Measurements from ENCODE around the gene TGFBR3. TPM values are rescaled to one million over a fixed set of nuclear protein-coding genes. Genes with fewer than 3 reads are reported as not detected.

The TGFBR3 gene
- total and polyA plus RNA-seq, 3 experiments from 2014 or later, result 28.8 to 78.5 (median 29.9) TPM

GRCh38 chr1:91916046-91916445, 30.1 kb upstream of the TGFBR3 start:
- ChIA-PET CTCF (interaction anchor here (1.2 kb wide), 1 partner anchor 30 kb away, joined by 3 read pairs; no protein-coding TSS in a partner anchor), POLR2A (interaction anchor here (0.8 kb wide), 1 partner anchor 31 kb away, joined by 3 read pairs; no protein-coding TSS in a partner anchor)
- Mint-ChIP-seq H3K4me1 (no peaks in the 10 kb centered on the region), H3K27me3 (no peaks in the 10 kb centered on the region), H3K9me3 (no peaks in the 10 kb centered on the region), H3K36me3 (no peaks in the 10 kb centered on the region), H3K27ac (no peak overlapping the region), H3K4me3 (no peak overlapping the region)
- H3K27me3 ChIP-seq (ENCODE audit: insufficient read depth, low read length, poor library complexity, severe bottlenecking), result no peaks in the 10 kb centered on the region
- no peaks in the 10 kb centered on the region for H3K9me3 ChIP-seq (ENCODE audit: low read length)
- no peaks in the 10 kb centered on the region for H3K4me1 ChIP-seq (ENCODE audit: insufficient read depth, low read length)
- DNase-seq, result no peak
- no peak overlapping the region for H3K4me3 ChIP-seq (ENCODE audit: low read length)
- no peaks in the 10 kb centered on the region for H3K36me3 ChIP-seq (ENCODE audit: insufficient read depth, low read length)
- no peak overlapping the region for H3K27ac ChIP-seq (ENCODE audit: low read depth, low read length)

GRCh38 chr1:91913018-91913417, 27.1 kb upstream of the TGFBR3 start:
- no peak overlapping the region for H3K27ac ChIP-seq (ENCODE audit: low read depth, low read length)
- CTCF ChIA-PET, result no interaction called here
- POLR2A ChIA-PET, result no interaction called here

DNA sequence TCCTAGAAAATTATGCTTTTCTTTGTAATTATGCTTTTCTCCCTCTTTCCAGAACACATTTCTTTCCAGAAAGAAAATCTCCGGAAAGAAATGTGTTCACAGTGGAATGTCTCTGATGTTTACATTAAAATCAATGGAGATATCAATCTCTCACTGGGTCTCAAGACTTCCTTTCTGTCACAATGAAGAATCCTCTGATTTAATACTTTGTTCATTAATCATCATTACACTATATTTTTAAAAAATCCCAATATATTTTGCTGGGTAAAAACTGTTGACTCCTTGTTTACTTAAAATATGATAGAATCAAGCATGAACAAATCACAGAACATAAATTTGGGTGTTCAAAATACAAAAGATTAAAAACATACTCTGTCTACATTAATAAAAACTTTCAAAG, 26.3 kb upstream of the TGFBR3 start:
- Histone ChIP-seq H3K9me3 (ENCODE audit: low read length) (no peaks in the 10 kb centered on the region), H3K4me3 (ENCODE audit: low read length) (no peak overlapping the region), H3K27me3 (ENCODE audit: insufficient read depth, low read length, poor library complexity, severe bottlenecking) (no peaks in the 10 kb centered on the region), H3K4me1 (ENCODE audit: insufficient read depth, low read length) (no peaks in the 10 kb centered on the region), H3K27ac (ENCODE audit: low read depth, low read length) (no peak overlapping the region), H3K36me3 (ENCODE audit: insufficient read depth, low read length) (no peaks in the 10 kb centered on the region)
- ChIA-PET CTCF (no interaction called here), POLR2A (no interaction called here)
- Mint-ChIP-seq H3K27ac (no peak overlapping the region), H3K4me1 (no peaks in the 10 kb centered on the region), H3K9me3 (no peaks in the 10 kb centered on the region), H3K36me3 (no peaks in the 10 kb centered on the region), H3K4me3 (no peak overlapping the region), H3K27me3 (peaks cover 4% of the 10 kb centered on the region in 2 donors)
- no peak for DNase-seq

More at GRCh38 chr1:91913018-91913417, 27.1 kb upstream of the TGFBR3 start:
- no peaks in the 10 kb centered on the region for H3K36me3 Mint-ChIP-seq
- no peaks in the 10 kb centered on the region for H3K9me3 Mint-ChIP-seq
- H3K27ac Mint-ChIP-seq, result no peak overlapping the region
- peaks cover 4% of the 10 kb centered on the region in 2 donors for H3K27me3 Mint-ChIP-seq
- no peaks in the 10 kb centered on the region for H3K4me1 ChIP-seq (ENCODE audit: insufficient read depth, low read length)
- H3K9me3 ChIP-seq (ENCODE audit: low read length), result no peaks in the 10 kb centered on the region
- no peaks in the 10 kb centered on the region for H3K4me1 Mint-ChIP-seq
- no peaks in the 10 kb centered on the region for H3K27me3 ChIP-seq (ENCODE audit: insufficient read depth, low read length, poor library complexity, severe bottlenecking)
- no peak for DNase-seq
- no peaks in the 10 kb centered on the region for H3K36me3 ChIP-seq (ENCODE audit: insufficient read depth, low read length)
- no peak overlapping the region for H3K4me3 ChIP-seq (ENCODE audit: low read length)
- H3K4me3 Mint-ChIP-seq, result no peak overlapping the region

GRCh38 chr1:91901231-91901630, 15.3 kb upstream of the TGFBR3 start:
- CTCF ChIA-PET, result interaction anchor here (1.2 kb wide), 1 partner anchor 12 kb away, joined by 3 read pairs; no protein-coding TSS in a partner anchor
- no peak overlapping the region for H3K4me3 Mint-ChIP-seq
- H3K27ac Mint-ChIP-seq, result no peak overlapping the region

GRCh38 chr1:91900562-91900961, 14.6 kb upstream of the TGFBR3 start:
- Mint-ChIP-seq H3K27me3 (no peaks in the 10 kb centered on the region), H3K27ac (no peak overlapping the region), H3K9me3 (no peaks in the 10 kb centered on the region), H3K4me3 (no peak overlapping the region), H3K36me3 (no peaks in the 10 kb centered on the region), H3K4me1 (peaks cover 9 to 14% (median 11%) of the 10 kb centered on the region in 3 donors)
- Histone ChIP-seq H3K4me3 (ENCODE audit: low read length) (no peak overlapping the region), H3K9me3 (ENCODE audit: low read length) (no peaks in the 10 kb centered on the region), H3K27ac (ENCODE audit: low read depth, low read length) (no peak overlapping the region), H3K4me1 (ENCODE audit: insufficient read depth, low read length) (peaks cover 4% of the 10 kb centered on the region), H3K27me3 (ENCODE audit: insufficient read depth, low read length, poor library complexity, severe bottlenecking) (no peaks in the 10 kb centered on the region), H3K36me3 (ENCODE audit: insufficient read depth, low read length) (no peaks in the 10 kb centered on the region)
- no peak for DNase-seq
- CTCF ChIA-PET, result interaction anchor here (1.2 kb wide), 1 partner anchor 11 kb away, joined by 3 read pairs; no protein-coding TSS in a partner anchor
- POLR2A ChIA-PET, result interaction anchor here (1.0 kb wide), 1 partner anchor 9 kb away, joined by 4 read pairs; no protein-coding TSS in a partner anchor

More at GRCh38 chr1:91901231-91901630, 15.3 kb upstream of the TGFBR3 start:
- Histone ChIP-seq H3K36me3 (ENCODE audit: insufficient read depth, low read length) (no peaks in the 10 kb centered on the region), H3K4me3 (ENCODE audit: low read length) (no peak overlapping the region), H3K27me3 (ENCODE audit: insufficient read depth, low read length, poor library complexity, severe bottlenecking) (no peaks in the 10 kb centered on the region), H3K9me3 (ENCODE audit: low read length) (no peaks in the 10 kb centered on the region), H3K4me1 (ENCODE audit: insufficient read depth, low read length) (peaks cover under 1% of the 10 kb centered on the region), H3K27ac (ENCODE audit: low read depth, low read length) (no peak overlapping the region)
- POLR2A ChIA-PET, result no interaction called here
- Mint-ChIP-seq H3K27me3 (no peaks in the 10 kb centered on the region), H3K4me1 (peaks cover 2 to 8% (median 4%) of the 10 kb centered on the region in 3 donors), H3K9me3 (no peaks in the 10 kb centered on the region), H3K36me3 (no peaks in the 10 kb centered on the region)
- DNase-seq, result no peak

DNA sequence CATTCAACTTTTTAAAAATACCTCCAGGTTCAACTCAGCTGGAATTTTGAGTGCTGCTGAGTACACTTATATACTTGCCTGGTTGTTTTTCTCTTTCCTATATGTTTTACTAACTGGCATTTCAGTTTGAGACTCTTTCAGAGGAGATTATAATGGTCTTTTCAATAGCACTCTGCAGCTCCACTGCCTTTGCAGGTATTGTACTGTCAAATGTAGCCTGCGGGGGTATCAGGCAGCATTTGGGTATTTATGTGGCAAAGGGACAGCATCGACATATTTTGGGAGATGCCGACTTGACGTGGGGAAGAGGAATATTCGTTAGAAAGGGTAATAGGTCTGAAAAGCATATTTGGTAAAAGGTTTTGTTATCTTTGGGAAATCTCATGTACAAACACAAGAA, 11.1 kb upstream of the TGFBR3 start:
- Mint-ChIP-seq H3K36me3 (no peaks in the 10 kb centered on the region), H3K27me3 (peaks cover 0 to 4% of the 10 kb centered on the region in 2 donors), H3K4me1 (peaks cover 19 to 22% (median 19%) of the 10 kb centered on the region in 3 donors), H3K4me3 (no peak overlapping the region), H3K9me3 (no peaks in the 10 kb centered on the region), H3K27ac (no peak overlapping the region)
- POLR2A ChIA-PET, result no interaction called here
- no peak overlapping the region for H3K27ac ChIP-seq (ENCODE audit: low read depth, low read length)
- no peaks in the 10 kb centered on the region for H3K36me3 ChIP-seq (ENCODE audit: insufficient read depth, low read length)
- no peaks in the 10 kb centered on the region for H3K9me3 ChIP-seq (ENCODE audit: low read length)
- peaks cover 10% of the 10 kb centered on the region for H3K4me1 ChIP-seq (ENCODE audit: insufficient read depth, low read length)
- DNase-seq, result no peak
- H3K27me3 ChIP-seq (ENCODE audit: insufficient read depth, low read length, poor library complexity, severe bottlenecking), result no peaks in the 10 kb centered on the region
- H3K4me3 ChIP-seq (ENCODE audit: low read length), result no peak overlapping the region
- CTCF ChIA-PET, result no interaction called here

DNA sequence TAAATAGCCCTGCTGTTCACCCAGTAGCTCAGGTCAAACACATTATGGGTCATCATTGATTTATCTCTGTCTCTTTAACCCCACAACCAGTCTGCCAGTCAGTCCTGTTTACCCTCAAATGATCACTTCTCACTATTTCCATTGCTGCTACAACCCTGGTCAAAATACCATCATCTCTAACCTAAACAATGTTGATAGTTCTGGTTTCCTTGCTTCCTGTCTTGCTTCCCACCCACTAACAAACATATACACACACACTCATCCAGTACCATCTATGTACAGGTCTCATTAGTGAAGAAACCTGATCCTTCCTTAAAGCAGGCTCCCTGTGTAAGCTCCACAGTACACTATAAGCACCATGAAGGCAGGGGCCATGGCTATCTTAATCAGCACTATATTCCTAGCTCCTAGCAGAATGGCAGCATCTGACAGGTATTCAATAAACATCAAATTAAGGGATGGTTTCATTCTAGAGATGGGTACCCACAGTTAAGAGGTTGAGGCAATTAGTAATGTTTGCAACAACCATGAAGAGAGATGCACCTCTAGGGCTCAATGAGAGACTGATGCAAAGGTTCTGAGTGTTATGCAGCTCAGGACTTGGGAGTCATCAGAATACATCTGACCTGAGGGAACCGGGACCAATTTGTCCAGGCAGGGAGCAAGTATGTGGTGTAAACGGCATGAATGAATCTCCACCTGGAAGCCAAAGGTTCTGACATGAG, 10.0 kb upstream of the TGFBR3 start:
- Histone ChIP-seq H3K4me3 (ENCODE audit: low read length) (no peak overlapping the region), H3K9me3 (ENCODE audit: low read length) (no peaks in the 10 kb centered on the region), H3K4me1 (ENCODE audit: insufficient read depth, low read length) (peaks cover 18% of the 10 kb centered on the region), H3K27ac (ENCODE audit: low read depth, low read length) (no peak overlapping the region), H3K27me3 (ENCODE audit: insufficient read depth, low read length, poor library complexity, severe bottlenecking) (no peaks in the 10 kb centered on the region), H3K36me3 (ENCODE audit: insufficient read depth, low read length) (no peaks in the 10 kb centered on the region)
- no peak for DNase-seq
- Mint-ChIP-seq H3K9me3 (no peaks in the 10 kb centered on the region), H3K4me1 (peaks cover 27 to 29% (median 27%) of the 10 kb centered on the region in 3 donors), H3K27ac (peak overlapping the region in 3 of 8 donors; percentile 0 to 26 (median 5)), H3K27me3 (peaks cover 0 to 4% of the 10 kb centered on the region in 2 donors), H3K36me3 (no peaks in the 10 kb centered on the region), H3K4me3 (no peak overlapping the region)
- ChIA-PET CTCF (interaction anchor here (1.3 kb wide), 1 partner anchor 10 kb away, joined by 3 read pairs; the partner anchor contains the start of gene TGFBR3), POLR2A (no interaction called here)

DNA sequence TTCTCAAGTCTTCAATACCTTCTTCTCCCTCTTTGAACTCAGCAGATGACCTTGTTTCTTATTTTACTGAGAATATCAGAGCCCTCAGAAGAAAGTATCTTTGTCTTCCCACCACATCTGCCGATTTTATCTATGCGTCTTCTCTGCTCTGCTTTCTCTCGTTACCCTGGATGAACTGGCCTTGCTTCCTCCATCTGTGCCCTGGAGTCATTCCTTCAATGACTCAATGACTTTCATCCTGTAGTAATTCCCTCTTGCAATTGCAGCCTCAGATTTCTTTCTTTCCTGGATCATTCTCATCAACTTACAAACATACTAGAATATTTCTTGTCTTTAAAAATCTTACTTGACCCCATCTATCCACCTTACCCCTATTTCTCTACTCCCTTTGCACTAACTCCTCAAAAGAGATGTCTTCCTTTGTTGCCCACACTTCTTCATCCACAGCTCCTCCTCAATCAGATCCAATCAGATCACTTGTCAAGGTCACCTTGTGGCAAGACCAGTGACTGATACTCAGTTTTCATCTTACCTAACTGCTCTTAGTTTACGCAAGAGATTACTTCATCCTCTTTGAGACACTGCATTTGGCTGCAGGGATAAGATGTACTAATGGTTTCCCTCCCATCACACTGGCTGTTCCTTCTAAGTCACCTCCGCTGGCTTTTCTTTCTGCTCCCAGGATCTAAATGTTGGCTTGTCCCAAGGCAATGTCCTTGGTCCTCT, 8.2 kb upstream of the TGFBR3 start:
- Histone ChIP-seq H3K4me3 (ENCODE audit: low read length) (no peak overlapping the region), H3K4me1 (ENCODE audit: insufficient read depth, low read length) (peaks cover 18% of the 10 kb centered on the region), H3K36me3 (ENCODE audit: insufficient read depth, low read length) (no peaks in the 10 kb centered on the region), H3K27ac (ENCODE audit: low read depth, low read length) (no peak overlapping the region), H3K27me3 (ENCODE audit: insufficient read depth, low read length, poor library complexity, severe bottlenecking) (no peaks in the 10 kb centered on the region), H3K9me3 (ENCODE audit: low read length) (no peaks in the 10 kb centered on the region)
- ChIA-PET POLR2A (no interaction called here), CTCF (no interaction called here)
- Mint-ChIP-seq H3K9me3 (no peaks in the 10 kb centered on the region), H3K36me3 (no peaks in the 10 kb centered on the region), H3K27me3 (peaks cover 0 to 4% of the 10 kb centered on the region in 2 donors), H3K27ac (peak overlapping the region in 2 of 8 donors; percentile 6 to 43), H3K4me1 (peaks cover 31 to 41% (median 36%) of the 10 kb centered on the region in 3 donors), H3K4me3 (no peak overlapping the region)
- no peak for DNase-seq

Measured in CD8-positive, alpha-beta memory T cell (primary cell).